VCaP (cell line): ENCODE results near the gene CFAP210.

ENCODE experiments used
- H3K27ac ChIP-seq: fragments of 450-650 bp; 2 replicates; pipeline ENCODE4 v1.5.1; 2017
- CTCF ChIP-seq: fragments of 450-650 bp; conservative IDR thresholded peaks from 2 replicates; pipeline ENCODE4 v1.5.1; 2017; ENCODE audit warnings: mild to moderate bottlenecking, moderate library complexity

The CFAP210 gene

DNA sequence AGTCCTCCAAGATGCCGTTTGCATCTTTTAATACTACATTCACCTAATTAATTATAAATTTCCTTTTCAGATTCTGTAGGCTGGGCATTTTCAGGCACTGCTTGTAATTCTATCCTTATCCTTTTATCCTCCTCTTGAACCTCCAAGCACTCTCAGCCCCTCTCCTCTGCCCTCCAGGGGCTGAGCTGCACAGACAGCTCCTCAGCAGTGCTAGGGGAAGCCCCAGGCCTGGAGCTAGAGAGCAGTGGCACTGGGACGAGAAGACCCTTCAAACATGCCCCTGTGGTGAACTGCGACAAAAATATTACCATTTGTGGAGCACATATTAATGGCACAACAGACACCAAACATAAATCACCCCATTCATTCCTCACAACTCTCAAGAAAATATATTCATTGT, 32.9 kb downstream of the CFAP210 start:
- no peak overlapping the region for H3K27ac ChIP-seq
- no peak for TF ChIP-seq CTCF

GRCh38 chr2:169659320-169659719, 34.9 kb downstream of the CFAP210 start:
- TF ChIP-seq CTCF: no peak
- no peak overlapping the region for H3K27ac ChIP-seq

DNA sequence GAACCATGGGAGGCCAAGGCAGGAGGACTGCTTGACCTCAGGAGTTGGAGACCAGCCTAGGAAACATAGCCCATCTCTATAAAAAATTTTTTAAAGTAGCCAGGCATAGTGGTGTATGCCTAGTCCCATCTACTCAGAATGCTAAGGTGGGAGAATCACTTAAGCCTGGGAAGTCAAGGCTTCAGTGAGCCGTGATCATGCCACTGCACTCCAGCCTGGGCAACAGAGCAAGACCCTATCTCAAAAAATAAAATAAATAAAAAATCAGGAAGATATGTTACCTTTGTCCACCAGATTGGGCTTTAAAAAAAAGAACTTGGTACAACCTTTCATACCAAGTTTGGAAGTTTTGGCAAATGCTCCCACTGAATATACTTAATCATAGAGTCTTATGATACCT, 35.3 kb downstream of the CFAP210 start:
- TF ChIP-seq CTCF: no peak
- H3K27ac ChIP-seq: no peak overlapping the region

DNA sequence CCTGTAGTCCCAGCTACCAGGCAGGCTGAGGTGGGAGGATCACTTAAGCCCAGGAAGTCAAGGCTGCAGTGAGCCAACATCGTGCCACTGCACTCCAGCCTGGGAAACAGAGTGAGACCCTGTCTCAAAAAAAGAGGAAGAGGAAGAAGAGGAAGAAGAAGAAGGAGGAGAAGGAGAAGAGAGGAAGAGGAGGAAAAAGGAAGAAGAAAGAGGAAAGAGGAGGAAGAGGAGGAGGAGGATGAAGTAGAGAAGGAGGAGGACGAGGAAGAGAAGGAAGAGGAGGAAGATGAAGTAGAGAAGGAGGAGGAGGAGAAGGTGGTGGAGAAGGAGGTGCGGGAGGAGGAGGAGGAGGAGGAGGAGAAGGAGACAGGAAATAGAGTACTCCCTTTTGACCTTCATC, 38.0 kb downstream of the CFAP210 start:
- no peak for TF ChIP-seq CTCF
- H3K27ac ChIP-seq: no peak overlapping the region

DNA sequence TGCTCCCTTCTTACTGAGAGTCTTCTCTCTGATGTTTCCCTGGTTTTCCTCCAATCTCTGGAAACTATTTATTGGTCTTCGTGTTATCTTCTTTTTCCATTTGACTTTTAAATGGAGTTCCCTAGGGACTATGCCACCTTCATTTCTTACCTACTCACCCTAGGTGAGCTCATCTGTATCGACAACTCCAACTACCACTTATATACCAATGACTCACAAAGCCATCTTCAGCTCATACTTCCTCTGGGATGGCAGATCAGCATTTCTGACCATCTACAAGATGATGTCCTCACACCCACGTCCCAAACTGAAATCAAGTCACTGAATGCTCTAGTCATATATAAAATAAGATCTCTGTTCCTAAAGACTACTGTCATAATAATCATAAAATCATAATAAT, 40.6 kb downstream of the CFAP210 start:
- no peak overlapping the region for H3K27ac ChIP-seq
- TF ChIP-seq CTCF: no peak

DNA sequence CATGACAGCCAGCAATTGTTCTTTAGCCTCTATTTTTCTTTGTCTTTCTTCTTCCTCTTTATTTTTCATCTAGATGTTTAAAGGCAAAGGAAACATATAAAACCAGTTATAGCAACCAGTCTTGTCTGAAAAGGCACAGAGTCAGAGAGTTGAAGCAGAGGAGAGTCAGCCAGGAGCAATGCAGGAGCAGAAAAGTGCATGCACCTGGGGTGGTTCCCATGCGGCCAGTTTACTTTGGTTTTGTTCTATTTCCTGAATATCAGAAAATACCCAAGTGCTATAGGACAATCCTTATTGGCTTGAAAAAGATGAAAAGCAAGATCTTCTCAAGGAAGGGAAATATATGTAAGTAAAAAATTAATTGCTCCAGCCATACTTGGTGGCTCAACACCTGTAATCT, 44.9 kb downstream of the CFAP210 start:
- TF ChIP-seq CTCF: no peak
- H3K27ac ChIP-seq: no peak overlapping the region

- TF ChIP-seq CTCF: no peak
Measured at GRCh38 chr2:169647496-169647895, 46.7 kb downstream of the CFAP210 start.

GRCh38 chr2:169644173-169644572, 50.0 kb downstream of the CFAP210 start:
- TF ChIP-seq CTCF: no peak
- H3K27ac ChIP-seq: no peak overlapping the region

More at GRCh38 chr2:169647496-169647895, 46.7 kb downstream of the CFAP210 start:
- no peak overlapping the region for H3K27ac ChIP-seq
